ENCODE results near the gene CEP164.

- TF ChIP-seq CTCF (IDR thresholded peaks at IDR 0.05), result no peak
- no peak for TF ChIP-seq POLR2A (IDR thresholded peaks at IDR 0.05)
These were observed 135.2 kb downstream of the CEP164 start for GRCh38 chr11:117462864-117463247.

All from lower leg skin (tissue), 3 donors.